SU-DHL-6 (cell line): ENCODE results near the gene STUB1.

Source experiments
- CTCF ChIP-seq: fragments of 200-600 bp; sonication (generic); IDR thresholded peaks from one replicate; pipeline ENCODE4 v1.5.1; 2017; ENCODE audit warnings: antibody characterized with exemption, mild to moderate bottlenecking, low read length, moderate library complexity; ENCODE audit not compliant: insufficient read depth, poor library complexity, severe bottlenecking
- EZH2phosphoT487 ChIP-seq: fragments of 200-600 bp; sonication (generic), shearing (Covaris generic); conservative IDR thresholded peaks from 2 replicates; pipeline ENCODE4 v1.6.1; 2018; ENCODE audit warnings: mild to moderate bottlenecking, antibody characterized with exemption, low read length, moderate library complexity, mixed read lengths

- no peak for TF ChIP-seq CTCF
- no peak for TF ChIP-seq EZH2phosphoT487
These were observed 14.1 kb downstream of the STUB1 start for GRCh38 chr16:694187-694862.
